Measurements from ENCODE around the gene NACC1. TPM values are rescaled to one million over a fixed set of nuclear protein-coding genes. Genes with fewer than 3 reads are reported as not detected.
A peak's percentile ranks its signal among the peaks of the same experiment; 100 is the strongest.

NACC1 gene
- total and polyA plus RNA-seq, 2 of the 13 experiments (the other 11 are each of a cell fraction or from before 2014, with no cell fraction given) = 31.8 to 42.3 TPM

DNA sequence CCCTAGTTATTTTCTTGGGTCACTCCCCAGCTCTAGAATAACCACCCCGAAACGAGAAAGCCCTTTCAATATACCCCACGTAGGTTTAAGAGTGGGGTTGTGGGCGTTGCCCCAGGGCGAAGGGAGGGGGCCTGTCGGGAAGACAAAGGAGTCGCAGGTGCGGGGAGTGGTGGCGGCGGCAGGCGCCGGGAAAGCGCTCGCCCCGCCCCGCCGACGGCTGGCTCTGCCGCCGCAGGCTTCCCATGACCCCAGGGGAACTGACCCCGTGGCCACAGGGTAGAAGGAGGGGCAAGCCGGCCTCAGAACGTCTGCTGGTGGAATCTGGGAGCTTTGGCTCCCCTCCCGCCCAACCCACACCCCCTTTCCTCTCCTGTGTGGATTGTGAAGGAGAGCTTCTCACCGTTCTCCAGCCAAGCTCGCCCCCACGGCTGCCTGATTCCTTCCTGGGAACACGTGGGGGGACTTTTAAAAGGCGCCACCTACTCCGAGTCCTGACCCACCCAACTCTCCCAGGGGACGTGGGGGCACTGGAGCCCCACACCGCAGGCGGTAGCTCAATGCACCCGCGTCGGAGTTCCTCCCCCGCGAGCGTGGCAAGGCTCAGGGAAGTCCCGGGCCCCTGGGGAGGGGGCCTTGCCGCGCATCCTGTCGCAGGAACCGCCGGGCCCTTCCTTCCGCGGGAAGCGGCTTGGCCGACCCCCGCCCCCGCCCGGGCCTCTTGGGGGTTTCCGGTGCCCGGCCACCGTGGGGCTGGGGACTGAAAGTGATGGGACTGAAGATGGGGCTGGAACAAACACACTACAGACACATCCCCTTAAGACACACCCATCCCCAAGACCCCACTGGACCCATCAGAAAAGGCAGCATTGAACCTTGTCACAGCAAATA lies 37.7 kb downstream of the NACC1 start (continued):
- TF ChIP-seq BRCA1 (CRISPR knock-in tag; IDR thresholded peaks at IDR 0.05) (no peak), STAG1 (CRISPR knock-in tag; IDR thresholded peaks at IDR 0.05) (no peak), IRX3 (CRISPR knock-in tag; IDR thresholded peaks at IDR 0.05; ENCODE audit: borderline replicate concordance, low read depth) (no peak), TRAFD1 (CRISPR knock-in tag; IDR thresholded peaks at IDR 0.05; ENCODE audit: borderline replicate concordance) (no peak), MYNN (CRISPR knock-in tag; IDR thresholded peaks at IDR 0.05; ENCODE audit: low read depth) (no peak), POGK (CRISPR knock-in tag; conservative IDR thresholded peaks at IDR 0.05) (no peak), DDIT3 (CRISPR knock-in tag; IDR thresholded peaks at IDR 0.05) (no peak), KDM6A (CRISPR knock-in tag; IDR thresholded peaks at IDR 0.05; ENCODE audit: low read depth) (no peak), SOX6 (IDR thresholded peaks at IDR 0.05) (no peak), SOX6 (CRISPR knock-in tag; IDR thresholded peaks at IDR 0.05) (peak; percentile 77), CCAR2 (optimal IDR thresholded peaks at IDR 0.05; ENCODE audit: low read depth, low read length) (no peak), MEF2D (CRISPR knock-in tag; IDR thresholded peaks at IDR 0.05) (no peak), HNRNPH1 (optimal IDR thresholded peaks at IDR 0.05; ENCODE audit: low read depth, low read length) (no peak), MAFG (CRISPR knock-in tag; IDR thresholded peaks at IDR 0.05) (no peak), ATF7 (IDR thresholded peaks at IDR 0.05) (no peak), ATF7 (CRISPR knock-in tag; IDR thresholded peaks at IDR 0.05) (no peak), KDM2A (CRISPR knock-in tag; IDR thresholded peaks at IDR 0.05; ENCODE audit: borderline replicate concordance, low read depth) (peak; percentile 80), ZFP37 (CRISPR knock-in tag; IDR thresholded peaks at IDR 0.05; ENCODE audit: borderline replicate concordance) (no peak), ZNF589 (CRISPR knock-in tag; conservative IDR thresholded peaks at IDR 0.05) (no peak), ZNF431 (CRISPR knock-in tag; IDR thresholded peaks at IDR 0.05; ENCODE audit: borderline replicate concordance, low read depth) (no peak), SP4 (CRISPR knock-in tag; IDR thresholded peaks at IDR 0.05) (0 out of 2 replicates have a peak, but pooled peaks have one; percentile 14)
- TF ChIP-seq, protein P1, sequence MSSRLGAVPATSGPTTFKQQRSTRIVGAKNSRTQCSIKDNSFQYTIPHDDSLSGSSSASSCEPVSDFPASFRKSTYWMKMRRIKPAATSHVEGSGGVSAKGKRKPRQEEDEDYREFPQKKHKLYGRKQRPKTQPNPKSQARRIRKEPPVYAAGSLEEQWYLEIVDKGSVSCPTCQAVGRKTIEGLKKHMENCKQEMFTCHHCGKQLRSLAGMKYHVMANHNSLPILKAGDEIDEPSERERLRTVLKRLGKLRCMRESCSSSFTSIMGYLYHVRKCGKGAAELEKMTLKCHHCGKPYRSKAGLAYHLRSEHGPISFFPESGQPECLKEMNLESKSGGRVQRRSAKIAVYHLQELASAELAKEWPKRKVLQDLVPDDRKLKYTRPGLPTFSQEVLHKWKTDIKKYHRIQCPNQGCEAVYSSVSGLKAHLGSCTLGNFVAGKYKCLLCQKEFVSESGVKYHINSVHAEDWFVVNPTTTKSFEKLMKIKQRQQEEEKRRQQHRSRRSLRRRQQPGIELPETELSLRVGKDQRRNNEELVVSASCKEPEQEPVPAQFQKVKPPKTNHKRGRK (CRISPR knock-in tag; IDR thresholded peaks at IDR 0.05) = no peak
- TF ChIP-seq, protein P2, sequence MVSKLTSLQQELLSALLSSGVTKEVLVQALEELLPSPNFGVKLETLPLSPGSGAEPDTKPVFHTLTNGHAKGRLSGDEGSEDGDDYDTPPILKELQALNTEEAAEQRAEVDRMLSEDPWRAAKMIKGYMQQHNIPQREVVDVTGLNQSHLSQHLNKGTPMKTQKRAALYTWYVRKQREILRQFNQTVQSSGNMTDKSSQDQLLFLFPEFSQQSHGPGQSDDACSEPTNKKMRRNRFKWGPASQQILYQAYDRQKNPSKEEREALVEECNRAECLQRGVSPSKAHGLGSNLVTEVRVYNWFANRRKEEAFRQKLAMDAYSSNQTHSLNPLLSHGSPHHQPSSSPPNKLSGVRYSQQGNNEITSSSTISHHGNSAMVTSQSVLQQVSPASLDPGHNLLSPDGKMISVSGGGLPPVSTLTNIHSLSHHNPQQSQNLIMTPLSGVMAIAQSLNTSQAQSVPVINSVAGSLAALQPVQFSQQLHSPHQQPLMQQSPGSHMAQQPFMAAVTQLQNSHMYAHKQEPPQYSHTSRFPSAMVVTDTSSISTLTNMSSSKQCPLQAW (CRISPR knock-in tag; IDR thresholded peaks at IDR 0.05) = no peak

All from HepG2 (cell line).